Measurements from ENCODE around the gene RAD51B.

RAD51B gene

DNA sequence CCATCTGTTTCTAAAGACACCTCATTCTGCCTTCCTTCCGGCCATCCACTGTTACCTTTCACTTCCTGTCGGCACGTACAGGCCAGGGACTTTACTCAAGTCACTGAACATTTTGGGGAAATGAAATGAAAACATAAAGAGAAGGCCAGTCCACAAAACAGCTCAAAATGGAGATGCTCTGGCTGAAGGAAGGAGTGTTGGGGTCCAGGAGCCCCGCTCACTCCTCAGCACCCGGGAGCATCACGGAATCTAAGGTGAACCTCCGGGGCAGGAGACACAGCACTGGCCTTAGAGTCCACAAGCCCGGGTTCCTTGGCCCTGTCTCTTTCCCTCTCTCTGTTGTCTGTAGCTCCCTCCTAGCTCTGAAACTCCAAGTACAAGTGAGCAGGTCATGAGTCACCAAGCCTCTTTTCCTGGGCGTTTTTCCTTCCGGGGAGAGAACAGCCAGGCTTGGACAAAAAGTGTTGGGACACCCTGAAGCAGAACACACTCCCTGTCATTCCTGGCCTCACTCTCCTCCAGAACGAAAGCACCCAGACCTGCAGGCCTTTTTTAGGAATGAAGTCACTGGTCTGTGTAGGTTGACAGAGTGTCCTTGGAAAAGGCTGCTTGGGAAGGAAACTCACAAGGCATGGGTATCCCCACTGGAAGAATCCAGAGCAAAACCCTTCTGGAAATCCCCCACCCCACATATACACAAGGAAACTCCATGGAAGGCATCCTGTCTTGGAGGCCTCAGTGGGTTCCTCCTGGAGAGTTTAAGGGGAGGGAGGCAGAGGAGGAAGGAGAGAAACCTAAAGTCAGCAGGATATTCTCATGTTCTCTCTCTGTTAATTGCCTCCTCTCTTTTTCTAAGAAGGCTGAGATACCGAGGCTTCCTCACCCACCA lies 728.0 kb downstream of the RAD51B start:
- DNase-seq, result no peak

DNA sequence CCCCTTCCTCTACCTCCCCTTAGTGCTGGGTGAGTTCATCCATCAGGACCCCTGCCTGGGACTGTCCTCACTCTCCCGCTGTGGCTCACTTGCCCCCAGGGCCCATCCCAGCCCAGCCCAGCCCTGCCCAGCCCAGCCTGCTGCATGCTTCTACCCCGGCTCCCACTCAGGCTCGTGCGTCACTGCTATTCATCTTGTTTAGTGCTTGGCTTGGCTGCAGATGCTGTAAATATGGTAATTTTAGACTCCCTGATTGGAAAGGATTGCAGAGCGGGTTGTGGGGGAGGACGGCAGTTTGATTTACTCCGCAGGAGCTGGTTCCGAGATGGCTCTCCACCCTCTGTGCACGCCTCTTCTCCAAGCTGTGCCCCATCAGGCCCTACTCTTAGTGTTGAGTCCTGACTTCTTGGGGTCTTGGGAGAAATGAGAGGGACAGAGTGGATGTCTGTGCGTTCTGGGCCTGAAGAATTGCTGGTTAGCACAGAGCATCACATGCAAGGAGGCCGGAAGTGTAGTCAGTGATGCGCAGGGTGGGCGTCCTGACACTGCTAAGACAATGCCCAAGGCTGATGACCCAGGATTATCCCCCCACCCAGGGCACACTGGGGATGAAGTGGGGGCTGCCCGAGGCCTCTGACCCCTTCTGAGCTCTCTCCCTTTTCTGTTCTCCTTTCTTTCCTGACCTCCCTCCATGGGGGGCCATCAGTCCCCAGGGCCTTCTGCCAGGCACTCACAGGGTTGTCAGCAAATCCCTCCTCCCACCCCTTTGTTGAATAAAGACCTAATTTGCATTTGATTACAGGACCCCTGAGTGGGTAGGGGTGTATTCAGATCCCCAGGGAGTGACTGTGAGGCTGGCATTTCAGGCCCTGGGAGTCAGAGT lies 728.9 kb downstream of the RAD51B start:
- DNase-seq, result no peak

GRCh38 chr14:68550338-68550715 lies 730.7 kb downstream of the RAD51B start:
- DNase-seq, result no peak

DNA sequence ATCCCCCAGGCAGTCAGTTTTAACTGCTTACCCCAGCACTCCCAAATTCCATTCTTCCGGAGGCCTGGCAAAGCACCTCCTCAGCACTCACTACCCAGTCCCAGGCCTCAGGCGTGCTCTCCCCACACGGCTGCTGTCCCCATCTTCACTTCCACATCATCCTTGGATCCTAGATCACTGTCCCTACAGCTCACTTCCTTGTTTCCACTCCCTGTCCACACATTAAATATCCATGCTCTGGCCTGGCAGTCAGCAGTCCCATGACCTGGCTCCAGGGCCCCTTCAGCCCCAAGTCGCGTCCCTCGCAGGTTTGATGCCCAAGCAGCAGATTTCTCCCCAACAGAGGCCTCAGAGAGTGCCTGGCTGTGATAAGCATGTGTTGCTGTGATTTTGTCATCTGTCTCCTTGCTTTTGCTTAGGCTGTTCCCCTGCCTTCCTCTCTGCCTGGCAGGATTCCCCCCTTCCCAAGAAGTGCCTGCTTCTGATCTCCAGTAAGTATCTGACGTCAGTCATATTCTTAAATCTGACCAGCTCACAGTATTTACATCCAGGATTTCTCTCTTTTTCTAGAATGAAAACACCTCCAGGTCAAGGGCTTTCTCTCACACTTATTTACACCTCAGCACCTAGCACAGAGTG lies 731.6 kb downstream of the RAD51B start:
- no peak for DNase-seq

GRCh38 chr14:68552075-68552474 lies 732.5 kb downstream of the RAD51B start:
- DNase-seq, result no peak

DNA sequence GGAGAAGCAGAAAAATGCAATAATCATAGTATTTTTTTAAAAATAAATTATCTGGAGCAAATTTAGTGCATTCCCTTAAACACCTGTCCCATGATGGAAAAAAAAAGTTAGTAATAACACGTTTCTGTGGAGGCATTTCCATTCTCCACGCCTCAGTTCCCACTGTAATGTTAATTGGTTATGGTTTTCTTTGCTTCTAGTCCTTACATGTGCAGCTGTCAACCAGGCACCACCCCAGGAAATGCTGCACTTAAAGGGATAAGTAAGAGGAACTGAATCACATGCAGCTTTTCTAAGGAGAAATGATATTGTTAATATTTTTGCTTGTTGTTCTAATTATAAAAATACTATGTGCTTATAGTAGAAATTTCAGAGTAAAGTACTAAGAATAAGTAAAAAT lies 733.0 kb downstream of the RAD51B start:
- no peak for DNase-seq

DNA sequence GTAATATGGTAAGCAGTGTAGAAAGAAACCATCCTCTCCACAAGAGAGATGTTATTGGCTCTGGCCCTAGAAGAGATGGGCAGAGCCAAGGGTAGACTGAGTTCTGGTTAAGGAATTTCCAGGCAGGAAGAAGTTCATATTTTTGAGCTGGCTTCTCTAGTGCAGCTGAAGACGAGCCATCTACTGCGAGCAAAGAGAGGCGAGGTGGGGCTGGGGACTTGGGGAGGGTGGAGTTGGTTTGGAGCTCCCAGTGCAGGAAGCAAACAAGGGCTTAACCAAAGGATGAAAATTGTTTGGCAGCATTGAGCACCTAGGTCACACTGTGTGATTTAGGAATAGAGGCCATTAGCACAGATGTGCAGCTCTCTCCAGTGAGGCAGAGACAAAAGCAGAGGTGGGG lies 733.7 kb downstream of the RAD51B start:
- no peak for DNase-seq

DNA sequence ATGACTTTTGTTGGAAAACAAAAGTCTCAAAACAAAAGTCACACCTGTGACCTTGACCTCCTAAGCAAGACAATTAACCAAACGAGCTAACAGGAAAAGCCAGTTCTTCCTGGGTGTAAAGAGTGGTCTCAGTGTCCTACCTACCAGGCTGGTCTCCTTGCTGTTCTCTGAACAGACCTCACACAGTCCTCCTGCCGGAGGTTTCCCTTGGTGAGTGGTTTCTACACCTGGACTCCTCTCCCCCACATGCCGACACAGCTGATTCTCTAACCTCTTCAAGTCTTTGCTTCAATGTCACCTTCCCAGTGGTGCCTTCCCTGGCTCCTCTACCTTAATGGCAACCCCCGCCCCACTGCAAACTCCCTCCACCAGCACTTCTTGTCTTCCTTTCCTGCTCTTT lies 734.7 kb downstream of the RAD51B start:
- no peak for DNase-seq

DNA sequence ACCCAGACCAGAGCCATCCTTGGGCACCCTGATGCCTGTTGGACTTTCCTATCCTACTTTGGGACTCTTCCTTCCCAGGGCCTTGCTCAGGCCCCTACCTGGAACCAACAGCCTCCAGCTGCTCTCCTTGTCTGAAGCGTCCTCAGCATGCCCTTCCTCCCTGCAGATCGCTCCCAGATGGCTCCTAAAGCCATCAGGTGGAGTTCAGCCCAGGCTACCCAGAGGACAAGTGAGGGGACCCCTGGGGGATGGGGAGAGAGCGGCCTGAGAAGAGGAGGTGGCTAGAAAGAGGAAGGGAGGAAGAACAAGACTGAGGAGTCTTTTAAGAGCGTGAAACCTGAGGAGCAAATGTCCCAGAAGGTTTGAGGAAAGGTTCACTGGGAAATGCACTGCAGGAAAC lies 736.7 kb downstream of the RAD51B start:
- DNase-seq, result no peak

- no peak for DNase-seq
Measured at GRCh38 chr14:68557648-68558047, 738.1 kb downstream of the RAD51B start.

- no peak for DNase-seq
Measured at GRCh38 chr14:68558096-68558495, 738.5 kb downstream of the RAD51B start.

- no peak for DNase-seq
Measured at GRCh38 chr14:68559949-68560348, 740.4 kb downstream of the RAD51B start.

- no peak for DNase-seq
Measured at GRCh38 chr14:68561531-68562007, 742.0 kb downstream of the RAD51B start.

DNA sequence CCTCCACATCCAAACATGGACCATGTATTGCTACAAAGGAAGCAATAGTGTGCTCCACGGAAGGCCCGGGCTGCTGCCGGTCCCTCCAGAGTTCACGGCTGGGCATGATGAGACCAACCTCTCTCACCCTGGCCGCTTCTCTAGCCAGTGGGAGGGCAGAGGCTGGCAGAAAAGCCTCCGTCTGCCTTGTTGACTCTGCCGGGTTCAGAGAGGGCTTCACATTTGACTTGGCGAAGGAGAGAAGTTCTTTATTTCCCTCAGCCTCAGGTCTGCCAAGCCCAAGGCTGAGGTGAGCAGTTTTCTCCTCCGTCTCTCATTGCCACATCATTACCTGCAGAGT lies 743.3 kb downstream of the RAD51B start:
- DNase-seq, result no peak

DNA sequence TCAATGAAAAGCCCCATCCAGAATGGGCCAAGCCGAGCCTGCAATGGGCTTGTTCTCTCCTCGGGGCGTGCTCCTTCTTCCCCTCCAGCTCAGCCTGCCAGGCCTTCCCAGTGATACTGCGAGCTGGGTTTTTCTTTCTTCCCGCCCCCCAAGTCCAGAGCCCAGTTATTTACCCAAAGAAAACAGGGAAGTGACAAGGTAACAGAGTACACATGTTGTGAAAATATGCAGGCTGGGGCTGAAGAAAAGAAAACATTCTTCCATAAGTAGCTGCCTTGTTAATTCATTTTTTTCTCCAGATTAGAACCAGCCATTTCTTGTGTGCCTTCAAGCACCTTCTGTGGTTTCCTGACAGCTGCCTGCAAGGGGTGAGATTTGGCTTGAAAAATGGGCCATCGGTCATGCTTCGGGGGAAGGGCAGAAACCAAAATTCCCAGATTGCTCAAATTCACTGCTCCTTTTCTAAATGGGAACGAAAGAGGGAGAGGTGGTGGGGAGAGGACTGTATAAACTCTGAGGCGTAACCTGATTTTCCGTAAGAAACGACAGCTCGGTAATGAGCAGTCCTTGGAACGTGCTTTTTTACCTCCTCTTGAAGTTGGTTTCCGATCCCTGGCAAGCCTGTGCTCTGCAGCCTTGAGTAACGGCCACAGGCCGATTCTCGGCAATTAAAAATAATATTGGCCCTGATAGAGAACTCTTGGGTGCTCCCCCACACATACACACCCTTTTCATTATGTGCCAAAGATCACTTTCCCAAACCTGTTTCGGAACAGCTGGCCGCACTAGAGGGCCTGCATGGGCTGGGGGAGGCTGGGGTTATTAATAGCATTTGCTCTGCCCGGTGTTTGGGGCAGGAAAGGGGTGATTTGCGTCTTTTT lies 743.9 kb downstream of the RAD51B start:
- no peak for DNase-seq

- DNase-seq, result no peak
Measured at GRCh38 chr14:68564191-68564825, 744.7 kb downstream of the RAD51B start.

DNA sequence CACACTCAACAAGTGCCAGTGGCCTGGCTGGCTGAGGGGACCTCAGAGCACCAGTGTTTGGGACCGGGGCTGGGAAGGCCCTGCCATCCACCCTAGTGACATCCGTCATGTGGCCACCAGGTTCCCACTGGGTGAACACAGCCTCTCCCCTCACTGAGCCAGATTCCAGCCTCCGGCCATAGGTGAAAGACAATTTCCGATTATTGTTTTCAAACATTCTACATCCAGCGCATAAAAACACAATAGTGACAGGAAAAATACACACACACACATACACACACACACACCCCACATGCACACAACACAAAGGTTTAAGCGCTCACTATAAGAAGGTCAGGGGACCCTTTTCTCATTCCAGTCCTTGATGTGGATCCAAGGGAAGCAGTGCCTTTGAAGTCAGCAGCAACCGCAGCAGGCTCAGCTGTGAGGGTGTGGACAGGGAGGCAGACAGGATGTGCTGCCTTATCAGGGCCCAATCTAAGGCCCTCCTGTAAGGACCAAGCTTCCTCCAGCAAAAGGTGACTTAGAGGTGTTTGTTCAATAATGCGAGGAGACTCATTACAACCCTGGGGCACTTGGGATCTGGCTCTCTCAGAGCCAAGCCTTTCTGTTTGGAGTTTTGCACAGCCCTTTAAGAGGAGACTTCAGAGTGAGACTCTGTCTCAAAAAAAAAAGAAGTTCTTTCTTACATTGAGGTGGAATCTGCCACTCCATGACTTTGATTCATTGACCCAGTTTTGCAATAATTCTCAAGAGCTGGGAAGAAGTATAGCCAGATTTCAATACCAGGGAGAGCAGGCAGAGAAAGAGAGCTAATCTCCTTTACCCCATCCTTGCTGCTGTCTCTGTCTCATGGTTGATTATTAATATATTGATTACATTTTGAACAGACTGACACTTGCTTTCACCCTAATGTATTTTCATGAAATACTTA lies 745.5 kb downstream of the RAD51B start:
- DNase-seq, result no peak

DNA sequence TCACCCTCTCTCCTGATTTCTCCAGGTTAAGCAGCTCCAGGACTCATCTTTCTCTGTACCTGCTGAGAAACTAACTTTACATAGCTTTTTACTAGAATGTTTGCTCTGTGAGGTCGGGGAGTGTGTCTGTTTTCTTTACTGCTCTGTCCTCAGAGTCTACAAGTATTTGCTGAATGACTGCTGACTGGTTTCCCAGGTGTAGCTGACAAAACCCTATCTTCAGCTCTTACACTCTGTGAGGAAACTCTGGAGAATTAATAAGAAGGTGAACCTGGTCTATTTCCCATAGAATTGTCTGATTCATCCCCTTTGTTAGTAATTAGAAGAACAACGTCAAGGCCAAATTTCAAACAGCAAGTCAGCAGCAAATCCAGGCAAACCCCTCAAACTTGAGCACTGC lies 746.5 kb downstream of the RAD51B start:
- no peak for DNase-seq

GRCh38 chr14:68568907-68569897 lies 749.6 kb downstream of the RAD51B start:
- DNase-seq, result no peak
